NB4 (cell line): Measurements from ENCODE around the gene LRPPRC.

Experiments used
- DNase-seq: peaks from one replicate; pipeline ENCODE4 v3.0.0; 2010; ENCODE audit warnings: low read depth
- H3K4me3 ChIP-seq: one replicate; pipeline ENCODE4 v1.5.1; 2011; ENCODE audit warnings: mild to moderate bottlenecking, low read depth, low read length, moderate library complexity
- MYC ChIP-seq: IDR thresholded peaks from 2 replicates; pipeline ENCODE4 v1.6.1; 2011; ENCODE audit warnings: low read depth, low read length
- POLR2A ChIP-seq: IDR thresholded peaks from 2 replicates; pipeline ENCODE4 v1.6.1; 2011; ENCODE audit warnings: mild to moderate bottlenecking; ENCODE audit not compliant: insufficient read length; ENCODE audit errors: extremely low read depth
- TF ChIP-seq, protein P1 (sequence below): IDR thresholded peaks from 2 replicates; pipeline ENCODE4 v1.6.1; 2011; ENCODE audit warnings: low read depth, low read length
- TF ChIP-seq, protein P2 (sequence below): IDR thresholded peaks from one replicate; pipeline ENCODE4 v1.5.1; 2012; ENCODE audit warnings: low read depth, low read length

Gene LRPPRC

DNA sequence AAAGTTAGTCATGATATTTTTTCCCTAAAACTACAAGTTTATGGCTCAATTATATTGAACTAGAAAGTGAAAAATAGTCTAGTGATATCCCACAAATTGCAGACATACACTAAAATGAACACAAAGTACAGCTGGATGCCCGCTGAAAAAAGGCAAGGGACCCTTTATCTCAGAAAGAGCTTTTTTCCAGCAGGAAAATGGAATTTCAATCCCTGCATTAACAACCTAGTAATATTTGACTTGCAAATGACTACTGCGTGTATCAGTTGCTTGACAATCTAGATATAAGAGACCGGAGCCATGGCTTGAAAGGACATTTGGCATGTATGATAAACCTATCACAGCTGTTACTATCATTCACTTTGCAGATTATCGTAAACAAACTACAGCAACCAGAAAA, 49.1 kb downstream of the LRPPRC start:
- TF ChIP-seq, protein P1, sequence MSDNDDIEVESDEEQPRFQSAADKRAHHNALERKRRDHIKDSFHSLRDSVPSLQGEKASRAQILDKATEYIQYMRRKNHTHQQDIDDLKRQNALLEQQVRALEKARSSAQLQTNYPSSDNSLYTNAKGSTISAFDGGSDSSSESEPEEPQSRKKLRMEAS = no peak
- no peak for TF ChIP-seq POLR2A
- TF ChIP-seq, protein P2, sequence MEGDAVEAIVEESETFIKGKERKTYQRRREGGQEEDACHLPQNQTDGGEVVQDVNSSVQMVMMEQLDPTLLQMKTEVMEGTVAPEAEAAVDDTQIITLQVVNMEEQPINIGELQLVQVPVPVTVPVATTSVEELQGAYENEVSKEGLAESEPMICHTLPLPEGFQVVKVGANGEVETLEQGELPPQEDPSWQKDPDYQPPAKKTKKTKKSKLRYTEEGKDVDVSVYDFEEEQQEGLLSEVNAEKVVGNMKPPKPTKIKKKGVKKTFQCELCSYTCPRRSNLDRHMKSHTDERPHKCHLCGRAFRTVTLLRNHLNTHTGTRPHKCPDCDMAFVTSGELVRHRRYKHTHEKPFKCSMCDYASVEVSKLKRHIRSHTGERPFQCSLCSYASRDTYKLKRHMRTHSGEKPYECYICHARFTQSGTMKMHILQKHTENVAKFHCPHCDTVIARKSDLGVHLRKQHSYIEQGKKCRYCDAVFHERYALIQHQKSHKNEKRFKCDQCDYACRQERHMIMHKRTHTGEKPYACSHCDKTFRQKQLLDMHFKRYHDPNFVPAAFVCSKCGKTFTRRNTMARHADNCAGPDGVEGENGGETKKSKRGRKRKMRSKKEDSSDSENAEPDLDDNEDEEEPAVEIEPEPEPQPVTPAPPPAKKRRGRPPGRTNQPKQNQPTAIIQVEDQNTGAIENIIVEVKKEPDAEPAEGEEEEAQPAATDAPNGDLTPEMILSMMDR = no peak
- TF ChIP-seq MYC = no peak
- no peak for DNase-seq

DNA sequence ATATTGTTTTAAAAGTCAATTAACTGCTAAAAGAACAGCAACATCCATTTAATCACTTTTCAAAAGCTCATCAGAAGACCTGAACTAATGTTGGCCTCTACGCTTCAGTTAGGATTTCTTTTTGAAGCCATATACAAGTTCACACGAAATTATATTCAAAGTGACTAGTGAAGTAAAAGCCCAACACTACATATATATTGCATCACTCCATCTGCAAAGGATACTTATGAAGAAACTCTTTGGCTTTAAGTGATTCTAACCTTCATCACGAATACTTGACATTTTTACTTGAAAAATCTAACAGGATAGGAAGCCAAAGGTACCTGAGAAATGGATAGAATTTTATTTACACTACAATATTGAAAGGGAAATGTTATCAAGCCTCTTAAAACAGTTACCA, 50.4 kb downstream of the LRPPRC start:
- no peak for TF ChIP-seq MYC
- TF ChIP-seq, protein P2 = no peak
- TF ChIP-seq, protein P1 = no peak
- H3K4me3 ChIP-seq = no peak overlapping the region
- no peak for DNase-seq

More for the DNA sequence above, 49.1 kb downstream of the LRPPRC start:
- H3K4me3 ChIP-seq = no peak overlapping the region

DNA sequence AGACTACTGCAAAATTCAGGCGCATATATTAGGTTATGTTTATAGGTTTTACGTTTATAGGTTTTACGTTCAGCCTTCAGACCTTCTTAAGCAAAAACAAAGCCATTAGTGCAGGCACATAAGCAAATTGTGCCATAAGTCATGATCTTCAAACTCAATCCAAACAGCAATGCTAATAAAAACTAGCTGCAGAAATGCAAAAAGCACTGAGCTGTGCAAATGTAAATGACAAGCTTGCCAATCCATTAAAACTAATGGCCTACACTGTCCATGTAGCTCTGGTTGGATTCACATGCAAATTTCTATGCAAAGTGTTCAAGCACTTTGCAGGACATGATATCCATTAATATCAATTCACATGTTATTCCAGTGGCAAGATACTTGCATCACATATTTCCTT, 50.9 kb downstream of the LRPPRC start:
- DNase-seq = no peak
- H3K4me3 ChIP-seq = no peak overlapping the region
- TF ChIP-seq, protein P2 = no peak
- TF ChIP-seq MYC (no peak), POLR2A (no peak)
- TF ChIP-seq, protein P1 = no peak

DNA sequence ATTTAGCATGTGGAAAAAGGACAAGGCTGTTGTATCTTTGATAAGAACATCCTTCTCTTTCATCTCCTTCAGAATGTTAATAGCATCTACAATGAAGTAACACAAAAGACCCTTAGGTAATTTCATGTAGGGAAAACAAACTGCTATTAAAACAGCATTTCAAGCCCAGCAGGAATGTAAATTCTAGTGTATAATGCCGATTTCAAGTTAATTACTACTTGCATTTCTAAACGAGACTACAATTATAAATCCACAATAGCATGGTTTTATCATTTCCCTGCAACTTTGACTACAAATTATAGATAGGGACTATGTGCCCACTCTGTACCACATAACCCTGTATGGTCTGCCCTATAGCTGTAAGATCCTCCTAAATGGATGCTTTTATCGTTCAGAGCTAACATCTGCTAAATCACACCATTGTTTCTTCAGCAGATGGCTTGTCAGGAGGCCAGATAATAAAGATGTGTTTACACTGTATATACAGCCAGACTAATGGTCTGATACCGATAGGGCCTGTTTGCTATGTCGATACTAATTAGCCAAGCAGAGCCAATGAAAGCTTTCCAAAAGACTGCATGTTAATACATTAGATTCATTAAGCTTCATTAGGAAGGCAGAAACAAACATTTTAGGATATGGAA, 51.9 kb downstream of the LRPPRC start:
- no peak overlapping the region for H3K4me3 ChIP-seq
- DNase-seq = no peak
- TF ChIP-seq, protein P1 = no peak
- TF ChIP-seq, protein P2 = no peak
- no peak for TF ChIP-seq POLR2A
- TF ChIP-seq MYC = no peak

DNA sequence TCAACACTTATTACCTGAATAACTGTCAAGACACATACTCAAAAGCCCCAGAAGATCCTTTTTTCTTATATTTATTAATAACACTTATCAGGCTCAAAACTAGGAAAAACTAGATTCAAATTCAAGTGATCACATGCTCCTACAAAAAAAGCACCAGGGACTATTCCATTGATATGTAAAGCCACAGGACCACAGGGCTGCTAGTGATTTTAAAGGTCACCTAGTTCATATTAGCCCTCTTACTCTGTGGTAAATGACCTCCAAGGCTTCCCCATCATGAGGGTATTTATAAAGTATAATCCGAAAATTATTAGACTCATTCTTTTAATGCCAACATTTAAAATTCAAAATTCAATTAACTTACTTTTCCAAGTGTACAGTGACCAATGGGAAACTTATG, 52.5 kb downstream of the LRPPRC start:
- TF ChIP-seq POLR2A (no peak), MYC (no peak)
- TF ChIP-seq, protein P2 = no peak
- TF ChIP-seq, protein P1 = no peak
- no peak overlapping the region for H3K4me3 ChIP-seq
- DNase-seq = no peak

DNA sequence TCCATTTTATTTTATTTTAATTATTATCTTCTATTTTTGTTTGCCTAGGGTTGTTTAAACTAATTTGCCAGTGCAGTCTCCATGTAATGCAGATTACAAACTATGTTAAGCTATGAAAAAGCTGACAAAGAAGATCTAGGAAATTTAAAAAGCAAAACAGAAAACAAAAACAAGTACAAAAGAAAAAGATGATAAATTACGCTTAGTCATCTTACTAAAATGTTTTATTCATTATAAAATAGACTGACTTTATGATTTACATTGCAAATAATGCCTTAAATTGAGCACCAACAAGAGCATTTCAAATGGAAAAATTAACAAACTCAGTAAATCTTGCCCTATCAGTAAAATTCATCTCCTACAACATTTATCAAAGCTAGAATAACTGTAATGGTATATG, 52.9 kb downstream of the LRPPRC start:
- TF ChIP-seq, protein P2 = no peak
- TF ChIP-seq MYC (no peak), POLR2A (no peak)
- TF ChIP-seq, protein P1 = no peak
- no peak overlapping the region for H3K4me3 ChIP-seq
- no peak for DNase-seq
